ENCODE data around the gene SAPCD1. TPM values are rescaled to one million over a fixed set of nuclear protein-coding genes. Genes with fewer than 3 reads are reported as not detected.
A peak's percentile ranks its signal among the peaks of the same experiment; 100 is the strongest.

The SAPCD1 gene
- total RNA-seq, 1 experiment from 2014 or later = 13.0 TPM

- Histone ChIP-seq H3K4me1 (peaks cover 23% of the 10 kb centered on the region), H3K4me3 (ENCODE audit: low read depth, low read length) (no peak overlapping the region), H3K9me3 (no peaks in the 10 kb centered on the region), H3K36me3 (ENCODE audit: control insufficient read depth, insufficient read depth, low read length) (no peaks in the 10 kb centered on the region), H3K27me3 (replicated peaks; ENCODE audit: control insufficient read depth, insufficient read depth, low read length) (no peaks in the 10 kb centered on the region)
- CTCF ChIA-PET = interaction anchor here (0.6 to 1.5 kb wide), 5 partner anchors 33 to 327 kb away, joined by 3 to 8 read pairs (median 6); partner anchors contain the start of genes HSPA1A, HSPA1L, LY6G5C and MSH5
- DNase-seq = no peak
- Mint-ChIP-seq H3K27me3 (ENCODE audit: insufficient read depth, unreplicated experiment) (no peaks in the 10 kb centered on the region), H3K27ac (ENCODE audit: unreplicated experiment) (no peak overlapping the region), H3K36me3 (ENCODE audit: insufficient read depth, unreplicated experiment) (peaks cover 9% of the 10 kb centered on the region), H3K4me3 (ENCODE audit: unreplicated experiment) (no peak overlapping the region), H3K4me1 (ENCODE audit: low read depth, unreplicated experiment) (peaks cover 13% of the 10 kb centered on the region), H3K9me3 (ENCODE audit: unreplicated experiment) (no peaks in the 10 kb centered on the region)
- no TSS peak for BruUV-seq (replicated peaks)
- POLR2A ChIA-PET = interaction anchor here (0.7 kb wide), 1 partner anchor 43 kb away, joined by 6 read pairs; no protein-coding TSS in a partner anchor
- intact Hi-C loops (cut with micrococcal nuclease; ENCODE audit: unreplicated experiment) = loop anchor here (1.0 kb wide), 1 partner anchor 58 kb away; no protein-coding TSS in a partner anchor
- TF ChIP-seq, protein P1, sequence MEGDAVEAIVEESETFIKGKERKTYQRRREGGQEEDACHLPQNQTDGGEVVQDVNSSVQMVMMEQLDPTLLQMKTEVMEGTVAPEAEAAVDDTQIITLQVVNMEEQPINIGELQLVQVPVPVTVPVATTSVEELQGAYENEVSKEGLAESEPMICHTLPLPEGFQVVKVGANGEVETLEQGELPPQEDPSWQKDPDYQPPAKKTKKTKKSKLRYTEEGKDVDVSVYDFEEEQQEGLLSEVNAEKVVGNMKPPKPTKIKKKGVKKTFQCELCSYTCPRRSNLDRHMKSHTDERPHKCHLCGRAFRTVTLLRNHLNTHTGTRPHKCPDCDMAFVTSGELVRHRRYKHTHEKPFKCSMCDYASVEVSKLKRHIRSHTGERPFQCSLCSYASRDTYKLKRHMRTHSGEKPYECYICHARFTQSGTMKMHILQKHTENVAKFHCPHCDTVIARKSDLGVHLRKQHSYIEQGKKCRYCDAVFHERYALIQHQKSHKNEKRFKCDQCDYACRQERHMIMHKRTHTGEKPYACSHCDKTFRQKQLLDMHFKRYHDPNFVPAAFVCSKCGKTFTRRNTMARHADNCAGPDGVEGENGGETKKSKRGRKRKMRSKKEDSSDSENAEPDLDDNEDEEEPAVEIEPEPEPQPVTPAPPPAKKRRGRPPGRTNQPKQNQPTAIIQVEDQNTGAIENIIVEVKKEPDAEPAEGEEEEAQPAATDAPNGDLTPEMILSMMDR (IDR thresholded peaks at IDR 0.05; ENCODE audit: insufficient read depth in 1 of 2, low read depth in 1 of 2, low read length in 1 of 2, severe bottlenecking in 1 of 2, unreplicated experiment in 1 of 2) = no peak
Measured at GRCh38 chr6:31771992-31772358, 9.5 kb downstream of the SAPCD1 start.

- TF ChIP-seq, protein P1 (IDR thresholded peaks at IDR 0.05; ENCODE audit: insufficient read depth in 1 of 2, low read depth in 1 of 2, low read length in 1 of 2, severe bottlenecking in 1 of 2, unreplicated experiment in 1 of 2) = no peak
- ChIA-PET CTCF (interaction anchor here (0.6 to 1.0 kb wide), 2 partner anchors 16 to 197 kb away, joined by 4 to 5 read pairs; no protein-coding TSS in a partner anchor), POLR2A (interaction anchor here (1.8 kb wide), 1 partner anchor 52 kb away, joined by 8 read pairs; the partner anchor contains the start of gene HSPA1B)
- Histone ChIP-seq H3K36me3 (ENCODE audit: control insufficient read depth, insufficient read depth, low read length) (no peaks in the 10 kb centered on the region), H3K27me3 (replicated peaks; ENCODE audit: control insufficient read depth, insufficient read depth, low read length) (no peaks in the 10 kb centered on the region), H3K4me1 (peaks cover 23% of the 10 kb centered on the region), H3K4me3 (ENCODE audit: low read depth, low read length) (no peak overlapping the region), H3K9me3 (no peaks in the 10 kb centered on the region)
- Mint-ChIP-seq H3K27ac (ENCODE audit: unreplicated experiment) (no peak overlapping the region), H3K9me3 (ENCODE audit: unreplicated experiment) (no peaks in the 10 kb centered on the region), H3K4me1 (ENCODE audit: low read depth, unreplicated experiment) (peaks cover 5% of the 10 kb centered on the region), H3K36me3 (ENCODE audit: insufficient read depth, unreplicated experiment) (peaks cover 16% of the 10 kb centered on the region), H3K4me3 (ENCODE audit: unreplicated experiment) (no peak overlapping the region), H3K27me3 (ENCODE audit: insufficient read depth, unreplicated experiment) (no peaks in the 10 kb centered on the region)
- intact Hi-C loops (cut with micrococcal nuclease; ENCODE audit: unreplicated experiment) = no loop called here
- BruUV-seq (replicated peaks) = no TSS peak
- DNase-seq = no peak
Measured at GRCh38 chr6:31775184-31775583, 12.7 kb downstream of the SAPCD1 start.

GRCh38 chr6:31775633-31776484 is 13.4 kb downstream of the SAPCD1 start:
- no peaks in the 10 kb centered on the region for H3K27me3 ChIP-seq (replicated peaks; ENCODE audit: control insufficient read depth, insufficient read depth, low read length)
- DNase-seq = no peak
- no TSS peak for BruUV-seq (replicated peaks)
- Mint-ChIP-seq H3K4me1 (ENCODE audit: low read depth, unreplicated experiment) (peaks cover 5% of the 10 kb centered on the region), H3K9me3 (ENCODE audit: unreplicated experiment) (no peaks in the 10 kb centered on the region), H3K36me3 (ENCODE audit: insufficient read depth, unreplicated experiment) (peaks cover 22% of the 10 kb centered on the region), H3K4me3 (ENCODE audit: unreplicated experiment) (no peak overlapping the region), H3K27ac (ENCODE audit: unreplicated experiment) (peak overlapping the region; percentile 59), H3K27me3 (ENCODE audit: insufficient read depth, unreplicated experiment) (no peaks in the 10 kb centered on the region)
- no peaks in the 10 kb centered on the region for H3K9me3 ChIP-seq
- CTCF ChIA-PET = interaction anchor here (0.6 to 1.0 kb wide), 2 partner anchors 16 to 198 kb away, joined by 4 to 5 read pairs; no protein-coding TSS in a partner anchor
- POLR2A ChIA-PET = interaction anchor here (1.8 kb wide), 1 partner anchor 51 kb away, joined by 8 read pairs; the partner anchor contains the start of gene HSPA1B
- peaks cover 23% of the 10 kb centered on the region for H3K4me1 ChIP-seq
- TF ChIP-seq, protein P1 (IDR thresholded peaks at IDR 0.05; ENCODE audit: insufficient read depth in 1 of 2, low read depth in 1 of 2, low read length in 1 of 2, severe bottlenecking in 1 of 2, unreplicated experiment in 1 of 2) = no peak
- H3K36me3 ChIP-seq (ENCODE audit: control insufficient read depth, insufficient read depth, low read length) = no peaks in the 10 kb centered on the region
- no peak overlapping the region for H3K4me3 ChIP-seq (ENCODE audit: low read depth, low read length)
- intact Hi-C loops (cut with micrococcal nuclease; ENCODE audit: unreplicated experiment) = no loop called here
